GM18499 (cell line): Measurements from ENCODE around the gene KDM5A.
"Not testable (repeated sequence)": the region's sequence is repeated elsewhere in the genome, so short reads cannot be mapped to it uniquely, and the experiment has no call there.

Source experiments
- ATAC-seq: cut with Tn5 transposase; IDR thresholded peaks from one replicate; pipeline ENCODE4 v1.9.1; 2021; ENCODE audit warnings: moderate number of reproducible peaks; ENCODE audit not compliant: insufficient read depth, unreplicated experiment

KDM5A gene

DNA sequence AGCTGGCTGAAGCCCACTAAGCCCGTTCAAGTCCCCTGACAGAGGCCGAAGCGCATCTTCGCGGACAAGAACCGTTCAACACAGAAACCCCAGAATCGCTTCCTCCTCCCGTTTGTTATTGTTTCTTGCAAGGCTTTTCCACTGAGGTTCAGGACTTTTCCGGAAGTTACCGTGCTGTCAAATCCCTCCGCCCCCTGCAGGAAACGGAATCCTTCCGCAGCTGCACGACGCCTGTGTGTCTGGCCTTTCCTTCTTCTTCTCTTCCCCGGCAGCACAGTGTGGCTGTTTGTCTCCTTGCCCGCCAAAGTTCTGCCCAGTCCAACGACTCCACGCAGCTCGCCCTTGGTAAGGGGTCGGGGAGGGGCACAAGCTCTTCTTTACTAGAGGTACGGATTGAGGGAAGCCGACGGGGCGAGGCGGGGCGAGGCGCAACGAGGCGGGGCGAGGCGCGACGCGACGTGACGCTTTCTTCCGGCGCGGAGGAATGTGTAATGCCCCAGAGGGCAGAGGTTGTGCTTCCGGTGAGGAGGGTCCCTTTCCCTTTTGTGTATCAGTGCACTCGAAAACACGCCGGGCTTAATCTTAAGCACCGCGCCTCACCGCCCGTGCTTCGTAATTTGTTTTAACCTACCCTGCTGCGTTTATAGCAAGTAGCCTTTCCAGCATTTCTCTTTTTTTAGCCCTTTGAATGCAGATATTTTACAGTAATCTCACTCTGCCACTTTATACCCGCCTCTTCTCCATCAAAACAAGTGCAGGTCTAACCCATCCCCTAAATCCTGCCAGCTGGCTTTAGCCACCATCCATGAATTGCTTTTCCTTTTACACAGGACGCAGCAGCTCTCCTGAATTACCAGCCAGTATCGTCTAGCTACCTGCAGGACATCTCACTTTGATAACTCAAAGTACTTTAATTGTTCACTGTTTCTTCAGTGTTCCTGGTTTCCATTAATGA lies at the start of gene KDM5A:
KDM5A (minus strand) TSS at position 179 of the 955 bp plus-strand sequence. CDS start 229 bp downstream, outside the sequence.
- peak; percentile 68 for ATAC-seq

DNA sequence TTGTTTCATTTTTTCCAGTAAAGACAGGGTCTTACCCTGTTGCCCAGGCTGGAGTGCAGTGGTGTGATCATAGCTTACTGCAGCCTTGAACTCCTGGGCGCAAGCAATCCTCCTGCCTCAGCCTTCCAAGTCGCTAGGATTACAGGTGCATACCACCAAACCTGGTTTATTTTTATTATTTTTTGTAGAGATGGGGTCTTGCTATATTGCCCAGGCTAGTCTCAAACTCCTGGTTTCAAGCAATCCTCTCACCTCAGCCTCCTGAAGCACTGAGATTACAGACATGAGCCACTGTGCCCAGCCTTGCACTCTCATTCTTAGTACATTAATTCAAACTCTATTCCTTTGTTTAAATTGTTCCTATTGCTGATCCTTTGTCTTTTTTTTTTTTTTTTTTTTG lies 46.6 kb upstream of the KDM5A start:
- not testable (repeated sequence) for ATAC-seq

DNA sequence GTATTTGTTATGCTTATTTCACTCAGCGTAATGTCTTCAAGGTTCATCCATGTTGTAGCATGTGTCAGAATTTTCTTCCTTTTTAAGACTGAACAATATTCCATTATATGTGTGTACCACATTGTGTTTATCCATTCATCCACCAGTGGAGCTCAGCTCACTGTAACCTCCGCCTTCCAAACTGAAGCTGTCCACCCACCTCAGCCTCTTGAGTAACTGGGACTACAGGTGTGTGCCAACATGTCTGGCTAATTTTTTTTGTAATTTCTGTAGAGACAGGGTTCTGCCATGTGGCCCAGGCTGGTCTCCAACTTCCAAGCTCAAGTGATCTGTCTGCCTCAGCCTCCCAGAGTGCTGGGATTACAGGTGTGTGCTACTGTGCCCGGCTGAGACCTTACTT lies 33.4 kb upstream of the KDM5A start:
- ATAC-seq, result no peak

DNA sequence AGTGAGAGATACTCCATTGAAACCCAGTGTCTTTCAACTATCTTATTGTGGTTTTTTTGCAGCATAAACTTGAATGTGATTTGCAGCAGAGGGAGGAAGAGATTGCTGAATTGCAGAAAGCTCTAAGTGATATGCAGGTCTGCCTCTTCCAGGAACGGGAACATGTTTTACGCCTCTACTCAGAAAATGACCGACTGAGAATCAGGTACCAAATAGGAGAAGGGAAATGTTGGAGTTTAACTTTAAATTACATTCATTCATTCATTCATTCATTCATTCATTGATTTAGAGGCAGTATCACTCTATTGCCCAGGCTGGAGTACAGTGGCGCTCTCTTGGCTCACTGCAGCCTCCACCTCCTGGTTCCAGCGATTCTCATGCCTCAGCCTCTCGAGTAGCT lies 29.3 kb upstream of the KDM5A start:
- no peak for ATAC-seq

DNA sequence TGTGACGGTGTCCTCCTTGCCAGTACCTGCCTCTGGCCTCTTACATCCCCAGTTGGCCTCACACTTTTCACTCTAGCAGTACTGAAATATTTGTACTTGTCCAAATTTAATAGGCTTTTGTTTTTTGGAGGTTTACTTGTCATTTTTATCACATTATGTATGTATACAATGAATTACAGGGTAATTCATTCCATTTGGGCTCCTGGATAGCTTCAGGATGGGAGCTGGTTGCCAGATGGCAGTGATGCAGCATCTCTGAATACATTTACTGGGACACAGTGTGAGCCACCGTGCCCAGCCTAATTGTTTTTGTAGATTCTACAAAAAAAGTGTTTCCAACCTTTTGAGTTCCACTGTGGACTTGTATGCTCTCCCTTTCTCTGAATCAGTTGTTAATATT lies 25.7 kb upstream of the KDM5A start:
- no peak for ATAC-seq

DNA sequence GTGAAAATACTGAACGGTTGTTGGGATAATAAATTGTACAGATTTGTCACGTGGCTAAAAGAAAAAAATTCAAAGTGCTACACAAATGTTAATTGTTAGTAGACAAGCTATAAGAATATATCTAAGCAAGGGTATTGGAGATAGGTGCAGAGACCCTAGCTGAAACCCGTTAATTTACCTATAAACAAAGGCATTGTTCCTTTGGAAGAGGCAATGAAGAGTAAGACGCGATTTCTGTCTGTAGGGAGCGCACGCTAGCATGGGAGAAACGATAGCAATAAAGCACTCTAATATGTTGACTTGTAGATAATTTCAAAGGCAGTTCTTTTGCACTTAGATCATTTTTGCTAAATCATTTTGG lies 12.9 kb upstream of the KDM5A start:
- ATAC-seq, result no peak

DNA sequence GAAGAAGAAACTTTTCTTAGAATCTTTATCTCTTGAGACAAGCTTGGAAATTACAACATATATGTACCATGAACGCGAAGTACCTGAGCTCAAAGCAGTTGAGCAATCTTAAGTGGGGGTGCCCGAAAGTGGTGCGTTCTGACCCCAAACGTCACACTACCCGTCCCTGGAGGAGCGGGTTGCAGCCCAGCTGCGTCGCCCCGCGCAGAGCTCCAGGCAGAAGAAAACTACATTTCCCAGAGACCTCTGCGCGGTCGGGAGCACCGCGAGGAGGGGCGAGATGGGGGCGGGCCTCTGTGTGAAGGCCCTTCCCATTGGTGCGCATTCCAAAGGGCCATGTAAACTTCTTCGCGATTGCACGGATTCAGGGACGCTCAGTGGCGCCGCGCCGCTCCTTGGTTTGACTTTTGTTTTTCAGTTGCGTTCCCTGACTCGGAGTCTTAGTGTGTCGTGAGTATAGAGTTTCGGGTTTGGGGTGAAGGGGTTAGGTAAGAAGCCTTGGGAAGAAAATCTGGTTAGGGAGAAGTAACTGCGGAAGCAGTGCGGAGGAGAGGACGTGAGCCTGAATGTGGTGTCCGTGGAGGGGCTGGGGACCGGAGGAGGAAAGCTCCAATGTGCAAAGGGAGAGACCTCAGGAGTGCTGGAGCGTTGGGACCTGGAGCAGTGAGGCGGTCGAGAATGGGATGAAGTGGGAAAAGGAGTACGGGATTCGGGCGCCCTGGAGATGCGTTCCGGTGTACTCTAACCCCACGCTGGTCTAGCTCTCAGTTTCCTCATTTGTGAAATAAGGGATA lies 12.3 kb upstream of the KDM5A start, which contains the start of gene CCDC77:
CCDC77 (plus strand) TSS at position 410 of the 794 bp plus-strand sequence. CDS start 7,740 bp downstream, outside the sequence.
- ATAC-seq, result peak; percentile 82

DNA sequence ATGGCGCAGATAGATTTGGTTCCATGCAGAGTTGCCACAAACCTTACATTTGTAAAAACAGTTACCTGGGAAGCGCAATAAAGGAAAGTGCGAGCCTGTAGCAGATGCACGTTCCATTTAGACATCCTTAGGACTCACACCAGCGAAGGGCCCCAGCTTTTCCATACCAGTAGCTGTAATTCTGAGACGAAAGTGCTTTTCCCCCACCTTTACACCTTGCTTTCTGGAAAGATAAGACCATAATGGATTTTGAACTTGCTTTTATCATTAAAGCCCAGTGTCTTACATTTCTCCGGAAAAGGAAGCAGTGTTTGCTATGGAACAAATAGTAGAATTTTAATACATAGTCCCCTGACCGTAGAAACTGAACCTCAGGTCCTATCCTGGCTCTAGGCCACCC lies 11.7 kb upstream of the KDM5A start:
- ATAC-seq, result no peak

DNA sequence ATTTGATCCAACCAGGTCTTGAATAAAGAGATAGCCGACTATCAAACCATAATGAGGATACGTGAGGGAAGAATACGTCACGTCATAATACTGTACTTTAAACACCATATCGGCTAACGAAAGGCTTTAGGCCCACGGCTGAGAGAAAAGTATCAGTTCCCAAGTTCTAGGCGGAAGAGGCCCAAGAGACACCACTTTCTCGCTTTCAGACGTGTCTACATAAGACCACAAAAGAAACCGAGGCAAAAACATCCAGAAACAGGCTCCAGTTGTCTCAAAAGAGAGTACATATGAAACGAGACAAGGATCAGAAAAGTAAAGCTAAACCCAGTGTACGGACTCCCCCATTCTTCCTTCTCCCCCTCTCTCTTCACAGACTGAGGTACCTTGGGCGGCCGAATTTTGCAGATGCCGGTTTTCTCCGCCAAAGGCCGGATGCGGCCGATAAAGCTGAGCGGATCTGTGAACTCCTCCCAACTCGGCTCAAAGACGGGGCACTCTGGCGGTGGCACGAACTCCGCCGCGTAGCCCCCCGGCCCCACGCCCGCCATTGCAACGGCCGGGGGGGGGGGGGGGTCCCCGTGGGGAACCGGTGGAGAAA lies 479 bp downstream of the KDM5A start:
- peak; percentile 10 for ATAC-seq

DNA sequence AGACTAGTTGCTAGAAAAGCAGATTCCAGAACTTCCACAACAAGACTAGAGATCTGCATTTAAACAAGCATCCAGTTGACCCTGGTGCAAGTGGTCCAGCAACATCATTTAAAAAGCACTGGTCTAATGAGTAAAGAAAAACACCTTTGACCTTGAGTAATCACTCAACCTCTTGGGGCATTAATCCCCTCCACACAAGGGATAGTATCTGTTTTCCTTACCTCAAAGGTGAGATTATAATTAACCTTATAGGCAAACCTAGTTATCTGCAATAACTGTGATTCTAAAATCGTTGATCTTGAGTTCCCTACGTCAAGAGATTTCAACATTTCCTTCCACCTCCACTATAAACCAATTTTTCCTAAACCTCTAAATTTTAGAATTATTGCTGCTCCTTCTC lies 1.1 kb downstream of the KDM5A start:
- ATAC-seq, result no peak

DNA sequence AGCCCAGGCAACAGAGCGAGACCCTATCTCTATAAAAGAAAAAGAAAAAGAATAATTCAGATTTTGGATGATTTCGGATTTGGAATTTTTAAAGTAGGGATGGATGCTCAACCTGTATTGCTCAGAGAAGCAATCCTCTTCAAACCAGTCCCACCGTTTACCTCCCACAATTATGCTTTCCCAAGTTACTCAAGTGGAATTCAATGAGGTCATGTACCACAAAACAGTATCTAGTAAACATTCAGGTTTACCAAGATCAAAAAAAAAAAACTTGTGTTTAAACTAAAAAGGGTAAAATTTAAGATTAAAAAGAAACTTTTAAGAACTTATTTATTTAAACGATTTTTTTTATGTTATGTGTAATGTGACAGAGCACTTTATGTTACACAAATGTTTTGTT lies 2.5 kb downstream of the KDM5A start:
- ATAC-seq, result no peak

DNA sequence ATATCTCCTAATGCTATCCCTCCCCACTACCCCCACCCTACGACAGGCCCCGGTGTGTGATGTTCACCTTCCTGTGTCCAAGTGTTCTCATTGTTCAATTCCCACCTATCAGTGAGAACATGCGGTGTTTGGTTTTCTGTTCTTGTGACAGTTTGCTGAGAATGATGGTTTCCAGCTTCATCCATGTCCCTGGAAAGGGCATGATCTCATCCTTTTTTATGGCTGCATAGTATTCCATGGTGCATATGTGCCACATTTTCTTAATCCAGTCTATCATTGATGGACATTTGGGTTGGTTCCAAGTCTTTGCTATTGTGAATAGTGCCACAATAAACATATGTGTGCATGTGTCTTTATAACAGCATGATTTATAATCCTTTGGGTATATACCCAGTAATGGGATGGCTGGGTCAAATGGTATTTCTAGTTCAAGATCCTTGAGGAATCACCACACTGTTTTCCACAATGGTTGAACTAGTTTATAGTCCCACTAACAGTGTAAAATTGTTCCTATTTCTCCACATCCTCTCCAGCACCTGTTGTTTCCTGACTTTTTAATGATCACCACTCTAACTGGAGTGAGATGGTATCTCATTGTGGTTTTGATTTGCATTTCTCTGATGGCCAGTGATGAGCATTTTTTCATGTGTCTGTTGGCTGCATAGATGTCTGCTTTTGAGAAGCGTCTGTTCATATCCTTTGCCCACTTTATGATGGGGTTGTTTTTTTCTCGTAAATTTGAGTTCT lies 18.2 kb downstream of the KDM5A start:
- not testable (repeated sequence) for ATAC-seq

DNA sequence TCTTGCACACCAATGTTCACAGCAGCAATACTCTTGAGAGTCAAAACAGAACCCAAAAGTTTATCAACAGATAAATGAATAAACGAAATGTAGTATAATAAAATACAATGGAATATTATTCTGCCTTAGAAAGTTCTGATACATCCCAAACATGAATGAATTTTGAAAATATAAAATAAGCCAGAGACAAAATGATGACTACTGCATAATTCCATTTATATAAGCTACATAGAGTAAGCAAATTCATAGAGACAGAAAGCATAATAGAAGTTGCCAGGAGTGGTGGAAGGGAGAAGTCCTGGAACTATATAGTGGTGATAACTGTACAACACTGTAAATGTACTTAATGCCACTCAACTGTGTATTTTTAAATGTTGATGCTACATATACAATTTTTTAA lies 21.1 kb downstream of the KDM5A start:
- no peak for ATAC-seq

DNA sequence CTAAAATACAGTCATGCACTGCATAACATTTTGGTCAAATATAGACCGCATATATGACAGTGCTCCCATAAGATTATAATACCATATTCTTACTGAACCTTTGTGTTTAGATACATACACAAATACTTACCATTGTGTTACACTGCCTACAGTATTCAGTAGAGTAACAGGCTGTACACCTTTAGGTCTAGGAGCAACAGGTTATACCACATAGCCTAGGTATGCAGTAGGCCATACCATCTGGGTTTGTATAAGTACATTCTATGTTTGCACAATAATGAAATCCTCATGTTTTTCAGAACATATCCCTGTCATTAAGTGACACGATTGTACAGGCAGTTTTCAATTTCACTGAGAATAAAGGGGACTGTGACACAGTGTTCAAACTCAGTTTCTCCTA lies 22.3 kb downstream of the KDM5A start:
- ATAC-seq, result no peak

DNA sequence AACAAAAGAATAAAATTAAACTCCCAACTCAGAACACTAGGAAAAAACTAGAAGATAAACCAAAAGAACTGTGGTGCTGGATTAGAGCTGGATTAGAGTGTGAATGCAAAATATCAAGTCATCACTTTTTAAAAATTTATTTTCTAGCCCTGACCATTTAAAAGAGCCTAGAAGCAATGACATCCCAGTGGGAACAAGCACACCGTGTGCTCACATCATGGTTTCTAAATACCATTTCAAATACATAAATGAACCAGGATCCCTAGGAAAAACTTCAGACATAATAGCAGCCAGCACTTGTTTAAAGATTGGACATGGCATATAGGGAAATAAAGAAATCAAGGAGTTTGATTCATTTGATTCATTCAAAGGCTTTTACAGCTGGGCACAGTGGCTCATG lies 30.0 kb downstream of the KDM5A start:
- ATAC-seq, result no peak

DNA sequence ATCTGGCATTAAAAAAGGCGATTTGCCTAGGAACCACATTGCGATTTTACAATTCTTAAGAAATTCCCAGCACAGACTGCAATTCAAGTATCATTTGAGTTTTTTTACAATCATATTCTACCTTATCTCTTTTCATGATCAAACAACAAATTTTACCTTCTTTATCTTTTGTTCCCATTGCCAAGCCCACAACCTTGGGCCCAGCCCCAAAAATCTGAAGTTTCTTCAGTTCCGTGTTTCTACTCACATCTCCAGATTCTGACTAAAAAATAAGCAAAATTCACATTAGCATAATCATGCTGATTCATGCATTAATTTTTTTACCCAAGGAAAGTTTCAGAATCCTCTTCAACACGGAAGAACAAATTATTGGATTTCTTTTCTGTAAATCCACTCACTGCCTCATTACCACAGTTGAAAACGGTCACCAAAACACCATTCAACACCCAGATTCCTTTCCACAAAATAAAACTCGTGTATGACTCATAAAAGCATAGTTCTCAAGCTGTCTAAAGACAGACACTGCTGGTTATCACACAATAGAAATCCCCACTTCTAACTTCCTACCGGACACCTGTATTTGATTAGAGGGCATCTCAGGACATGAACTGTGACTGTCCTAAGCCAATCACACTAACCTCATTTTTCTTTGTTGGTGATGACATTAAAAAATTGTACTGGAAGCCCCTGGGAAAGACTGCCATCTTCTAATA lies 32.7 kb downstream of the KDM5A start:
- ATAC-seq, result no peak

DNA sequence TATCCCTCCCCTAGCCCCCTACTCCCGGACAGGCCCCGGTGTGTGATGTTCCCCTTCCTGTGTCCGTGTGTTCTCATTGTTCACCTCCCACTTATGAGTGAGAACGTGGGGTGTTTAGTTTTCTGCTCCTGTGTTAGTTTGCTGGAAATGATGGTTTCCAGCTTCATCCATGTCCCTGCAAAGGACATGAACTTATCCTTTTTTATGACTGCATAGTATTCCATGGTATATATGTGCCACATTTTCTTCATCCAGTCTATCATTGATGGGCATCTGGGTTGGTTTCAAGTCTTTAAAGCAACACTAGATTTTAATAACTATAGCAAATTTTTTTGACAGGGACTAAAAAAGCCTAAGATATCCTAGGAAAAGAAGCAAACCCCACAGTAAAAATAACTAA lies 37.9 kb downstream of the KDM5A start:
- not testable (repeated sequence) for ATAC-seq

DNA sequence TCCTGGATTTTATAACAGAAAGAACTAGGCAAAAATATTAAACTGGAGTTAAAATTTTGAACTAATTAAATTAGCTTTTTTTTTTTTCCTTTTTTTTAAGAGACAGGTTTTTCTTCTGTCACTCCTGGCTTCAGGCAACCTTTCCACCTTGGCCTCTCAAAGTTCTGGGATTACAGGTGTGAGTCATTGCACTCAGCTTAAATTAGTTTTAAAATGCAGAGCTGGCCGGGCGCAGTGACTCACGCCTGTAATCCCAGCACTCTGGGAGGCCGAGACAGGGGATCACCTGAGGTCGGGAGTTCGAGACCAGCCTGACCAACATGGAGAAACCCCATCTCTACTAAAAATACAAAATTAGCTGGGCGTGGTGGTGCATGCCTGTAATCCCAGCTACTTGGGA lies 39.5 kb downstream of the KDM5A start:
- ATAC-seq, result not testable (repeated sequence)

DNA sequence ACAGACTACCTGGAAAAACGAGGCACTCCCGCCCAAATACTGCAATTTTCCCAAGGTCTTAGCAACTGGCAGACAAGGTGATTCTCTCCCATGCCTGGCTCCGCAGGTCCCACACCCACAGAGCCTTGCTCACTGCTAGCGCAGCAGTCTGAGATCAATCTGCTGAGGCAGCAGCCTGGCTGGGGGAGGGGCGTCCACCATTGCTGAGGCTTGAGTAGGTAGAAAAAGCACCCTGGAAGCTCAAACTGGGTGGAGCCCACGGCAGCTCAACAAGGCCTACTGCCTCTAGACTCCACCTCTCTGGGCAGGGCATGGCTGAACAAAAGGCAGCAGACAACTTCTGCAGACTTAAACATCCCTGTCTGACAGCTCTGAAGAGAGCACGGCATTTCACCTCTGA lies 46.1 kb downstream of the KDM5A start:
- not testable (repeated sequence) for ATAC-seq

DNA sequence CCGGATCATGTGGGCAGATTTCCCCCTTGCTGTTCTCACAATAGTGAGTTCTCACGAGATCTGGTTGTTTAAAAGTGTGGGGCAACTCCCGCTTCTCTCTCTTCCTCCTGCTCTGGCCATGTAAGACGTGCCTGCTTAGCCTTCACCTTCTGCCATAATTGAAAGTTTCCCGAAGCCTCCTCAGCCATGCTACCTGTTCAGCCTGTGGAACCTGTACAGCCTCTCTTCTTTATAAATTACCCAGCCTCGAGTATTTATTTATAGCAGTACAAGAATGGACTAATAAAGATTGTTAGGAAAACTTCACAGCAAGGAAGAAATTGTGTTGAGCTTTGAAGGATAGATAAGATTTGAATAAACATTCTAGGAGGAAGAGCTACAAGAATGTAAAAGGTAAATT lies 52.1 kb downstream of the KDM5A start:
- no peak for ATAC-seq
